K562 (cell line): Measurements from ENCODE around the gene MAL.

Experiments used
- ZC3H11A ChIP-seq: IDR thresholded peaks from 2 replicates; pipeline ENCODE4 v1.6.1; 2012; ENCODE audit warnings: low read depth, low read length, improper control_type of control experiment
- TF ChIP-seq, protein P1 (sequence below), 3 experiments: fragments of 200-800 bp in 1 of 3; sonication (Bioruptor generic) in 1 of 3; sonication (generic) in 1 of 3; formaldehyde crosslinking in 1 of 3; IDR thresholded peaks; 2 replicates each; pipeline versions ENCODE4 v1.6.1 to v1.8.0; 2016 to 2022; ENCODE audit warnings: mild to moderate bottlenecking in 2 of 3, missing compliant biosample characterization in 2 of 3, missing genetic modification characterization in 2 of 3, missing genetic modification reagents in 1 of 3

DNA sequence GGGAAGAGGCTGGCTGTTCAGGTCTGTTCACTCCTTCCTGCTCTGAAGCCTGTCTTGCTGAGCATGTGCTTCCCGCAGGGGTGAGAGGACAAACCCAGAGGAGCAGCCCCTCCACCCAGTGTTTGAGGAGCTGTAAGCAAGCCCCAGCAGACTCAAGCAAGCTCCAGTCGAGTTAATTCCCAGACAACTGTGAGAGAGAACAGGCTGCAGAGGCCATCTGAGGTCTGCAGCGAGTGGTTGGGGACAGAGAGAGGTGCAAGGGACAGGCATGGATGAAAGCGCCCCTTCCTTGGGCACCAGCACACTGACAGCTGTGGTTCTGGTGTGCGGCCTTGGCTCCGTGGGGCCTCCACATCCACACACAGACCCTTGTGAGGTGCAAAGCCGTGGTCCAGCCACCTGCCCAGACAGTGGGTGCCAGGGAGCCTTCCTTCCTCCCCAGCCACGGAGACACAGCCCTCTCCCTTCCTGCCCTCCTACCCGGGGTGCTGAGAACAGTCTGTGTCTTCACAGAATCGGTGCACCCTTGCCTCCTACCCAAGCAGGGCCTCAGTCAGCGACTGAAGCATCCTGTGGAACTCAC is 36.2 kb downstream of the MAL start:
- TF ChIP-seq, protein P1, sequence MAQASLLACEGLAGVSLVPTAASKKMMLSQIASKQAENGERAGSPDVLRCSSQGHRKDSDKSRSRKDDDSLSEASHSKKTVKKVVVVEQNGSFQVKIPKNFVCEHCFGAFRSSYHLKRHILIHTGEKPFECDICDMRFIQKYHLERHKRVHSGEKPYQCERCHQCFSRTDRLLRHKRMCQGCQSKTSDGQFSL (CRISPR knock-in tag; IDR thresholded peaks at IDR 0.05): no peak
- TF ChIP-seq, protein P1 (tag; IDR thresholded peaks at IDR 0.05): no peak
- TF ChIP-seq ZC3H11A: no peak
